ENCODE results near the gene CCL25.
"Not testable (repeated sequence)": the region's sequence is repeated elsewhere in the genome, so short reads cannot be mapped to it uniquely, and the experiment has no call there.

Gene CCL25

GRCh38 chr19:8052464-8052859, at the start of gene CCL25:
Gene CCL25, plus strand, starts transcription at chr19:8052760. Its CDS starts 290 bp downstream, at chr19:8053050.
- DNase-seq: no peak

- no peak for DNase-seq
Observed at GRCh38 chr19:8004001-8004400, 48.6 kb upstream of the CCL25 start.

GRCh38 chr19:8004723-8005513, 47.6 kb upstream of the CCL25 start:
- no peak for DNase-seq

GRCh38 chr19:8005534-8006256, 46.9 kb upstream of the CCL25 start, which contains the start of gene ELAVL1:
Gene ELAVL1, minus strand, starts transcription at chr19:8005641. Its CDS starts 13,826 bp downstream, at chr19:7991815.
- peak; percentile 33 to 80 for DNase-seq

- DNase-seq: no peak
Observed at GRCh38 chr19:8017808-8018207, 34.8 kb upstream of the CCL25 start.

- DNase-seq: no peak
Observed at GRCh38 chr19:8020681-8021080, 31.9 kb upstream of the CCL25 start.

GRCh38 chr19:8021374-8021773, 31.2 kb upstream of the CCL25 start:
- DNase-seq: no peak

GRCh38 chr19:8022275-8022674, 30.3 kb upstream of the CCL25 start:
- DNase-seq: no peak

- DNase-seq: no peak
Observed at GRCh38 chr19:8023371-8023770, 29.2 kb upstream of the CCL25 start.

GRCh38 chr19:8024256-8024655, 28.3 kb upstream of the CCL25 start:
- DNase-seq: not testable (repeated sequence)

- no peak for DNase-seq
Observed at GRCh38 chr19:8025316-8025715, 27.2 kb upstream of the CCL25 start.

GRCh38 chr19:8028951-8029491, 23.5 kb upstream of the CCL25 start:
- no peak for DNase-seq

GRCh38 chr19:8030960-8031359, 21.6 kb upstream of the CCL25 start:
- no peak for DNase-seq

- DNase-seq: not testable (repeated sequence)
Observed at GRCh38 chr19:8033287-8034177, 19.0 kb upstream of the CCL25 start.

- DNase-seq: no peak
Observed at GRCh38 chr19:8034178-8034525, 18.4 kb upstream of the CCL25 start.

GRCh38 chr19:8036434-8037099, 16.0 kb upstream of the CCL25 start:
- no peak for DNase-seq

- no peak for DNase-seq
Observed at GRCh38 chr19:8038815-8039214, 13.7 kb upstream of the CCL25 start.

- no peak for DNase-seq
Observed at GRCh38 chr19:8039231-8039630, 13.3 kb upstream of the CCL25 start.

- no peak for DNase-seq
Observed at GRCh38 chr19:8041531-8041931, 11.0 kb upstream of the CCL25 start.

GRCh38 chr19:8042900-8043299, 9.7 kb upstream of the CCL25 start:
- no peak for DNase-seq

- DNase-seq: no peak
Observed at GRCh38 chr19:8044018-8044417, 8.5 kb upstream of the CCL25 start.

- DNase-seq: no peak
Observed at GRCh38 chr19:8045872-8046568, 6.5 kb upstream of the CCL25 start.

Data from NCI-H187 (cell line).